ENCODE measurements around the gene CNOT11. TPM values are rescaled to one million over a fixed set of nuclear protein-coding genes. Genes with fewer than 3 reads are reported as not detected.

Gene CNOT11
- total and polyA plus RNA-seq, 2 of the 13 experiments (the other 11 are each of a cell fraction or from before 2014, with no cell fraction given): 114 to 209 TPM

GRCh38 chr2:101294861-101295260 lies 42.2 kb downstream of the CNOT11 start:
- Histone ChIP-seq H3K79me2 (ENCODE audit: insufficient read depth, low read length) (peaks cover 78% of the 10 kb centered on the region), H3K4me2 (ENCODE audit: low read depth, low read length) (no peak overlapping the region), H3K4me1 (ENCODE audit: insufficient read depth, low read length) (peaks cover 42% of the 10 kb centered on the region), H3K36me3 (replicated peaks in 1 of 2; ENCODE audit: control insufficient read depth in 1 of 2, insufficient read depth in 2 of 2, low read length in 2 of 2) (peaks cover 18 to 70% of the 10 kb centered on the region in 2 experiments), H3K27me3 (ENCODE audit: control insufficient read depth in 1 of 2, insufficient read depth in 2 of 2, low read length in 2 of 2) (no peaks in the 10 kb centered on the region), H3K27ac (ENCODE audit: extremely low read length, insufficient read depth, low read length) (no peak overlapping the region), H3K9ac (ENCODE audit: insufficient read depth, low read depth, low read length) (no peak overlapping the region), H2AFZ (ENCODE audit: low read length) (no peak overlapping the region), H3K9me3 (ENCODE audit: low read length) (no peaks in the 10 kb centered on the region), H4K20me1 (ENCODE audit: insufficient read depth, low read length) (peaks cover 49% of the 10 kb centered on the region), H3K4me3 (replicated peaks in 1 of 3; ENCODE audit: insufficient read depth in 1 of 3, low read depth in 2 of 3, low read length in 3 of 3) (no peak overlapping the region)
- FAIRE-seq (no peak), ATAC-seq (no peak), DNase-seq (ENCODE audit: low spot score) (no peak)
- intact Hi-C loops (cut with micrococcal nuclease; ENCODE audit: unreplicated experiment): no loop called here
- POLR2A ChIA-PET: interaction anchor here (1.0 kb wide), 1 partner anchor 12 kb away, joined by 3 read pairs; no protein-coding TSS in a partner anchor
- in situ Hi-C loops (cut with HindIII; ENCODE audit: extremely low pct_ligation_motif_present, low pct_unique_long_range_greater_than_20kb): no loop called here
- BruUV-seq (replicated peaks): no TSS peak
- WGBS (ENCODE audit: low lambda C conversion rate): 95% methylated on average over 6 of the region's 6 CpGs
- CTCF ChIA-PET (ENCODE audit: low intra/inter-chr PET ratio, low total read pairs): no interaction called here
- TF ChIP-seq NFATC3 (CRISPR knock-in tag; IDR thresholded peaks at IDR 0.05) (no peak), TIGD3 (CRISPR knock-in tag; IDR thresholded peaks at IDR 0.05; ENCODE audit: borderline replicate concordance) (no peak), ZNF564 (CRISPR knock-in tag; IDR thresholded peaks at IDR 0.05) (no peak), GFI1 (CRISPR knock-in tag; IDR thresholded peaks at IDR 0.05; ENCODE audit: borderline replicate concordance) (no peak), FOXM1 (CRISPR knock-in tag; IDR thresholded peaks at IDR 0.05) (no peak), PHF5A (CRISPR knock-in tag; IDR thresholded peaks at IDR 0.05; ENCODE audit: low read depth, unreplicated experiment) (no peak), PRDM15 (CRISPR knock-in tag; IDR thresholded peaks at IDR 0.05) (no peak), NFYB (CRISPR knock-in tag; IDR thresholded peaks at IDR 0.05) (no peak), RELA (CRISPR knock-in tag; IDR thresholded peaks at IDR 0.05) (no peak)
- TF ChIP-seq, protein P1, sequence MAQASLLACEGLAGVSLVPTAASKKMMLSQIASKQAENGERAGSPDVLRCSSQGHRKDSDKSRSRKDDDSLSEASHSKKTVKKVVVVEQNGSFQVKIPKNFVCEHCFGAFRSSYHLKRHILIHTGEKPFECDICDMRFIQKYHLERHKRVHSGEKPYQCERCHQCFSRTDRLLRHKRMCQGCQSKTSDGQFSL (CRISPR knock-in tag; IDR thresholded peaks at IDR 0.05): no peak
- TF ChIP-seq, protein P2, sequence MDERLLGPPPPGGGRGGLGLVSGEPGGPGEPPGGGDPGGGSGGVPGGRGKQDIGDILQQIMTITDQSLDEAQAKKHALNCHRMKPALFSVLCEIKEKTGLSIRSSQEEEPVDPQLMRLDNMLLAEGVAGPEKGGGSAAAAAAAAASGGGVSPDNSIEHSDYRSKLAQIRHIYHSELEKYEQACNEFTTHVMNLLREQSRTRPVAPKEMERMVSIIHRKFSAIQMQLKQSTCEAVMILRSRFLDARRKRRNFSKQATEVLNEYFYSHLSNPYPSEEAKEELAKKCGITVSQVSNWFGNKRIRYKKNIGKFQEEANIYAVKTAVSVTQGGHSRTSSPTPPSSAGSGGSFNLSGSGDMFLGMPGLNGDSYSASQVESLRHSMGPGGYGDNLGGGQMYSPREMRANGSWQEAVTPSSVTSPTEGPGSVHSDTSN (CRISPR knock-in tag; IDR thresholded peaks at IDR 0.05): no peak
- TF ChIP-seq, protein P3, sequence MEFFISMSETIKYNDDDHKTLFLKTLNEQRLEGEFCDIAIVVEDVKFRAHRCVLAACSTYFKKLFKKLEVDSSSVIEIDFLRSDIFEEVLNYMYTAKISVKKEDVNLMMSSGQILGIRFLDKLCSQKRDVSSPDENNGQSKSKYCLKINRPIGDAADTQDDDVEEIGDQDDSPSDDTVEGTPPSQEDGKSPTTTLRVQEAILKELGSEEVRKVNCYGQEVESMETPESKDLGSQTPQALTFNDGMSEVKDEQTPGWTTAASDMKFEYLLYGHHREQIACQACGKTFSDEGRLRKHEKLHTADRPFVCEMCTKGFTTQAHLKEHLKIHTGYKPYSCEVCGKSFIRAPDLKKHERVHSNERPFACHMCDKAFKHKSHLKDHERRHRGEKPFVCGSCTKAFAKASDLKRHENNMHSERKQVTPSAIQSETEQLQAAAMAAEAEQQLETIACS (CRISPR knock-in tag; IDR thresholded peaks at IDR 0.05): no peak

Measured in HepG2 (cell line).